ENCODE measurements around the gene GUCD1.
"Not testable (repeated sequence)": the region's sequence is repeated elsewhere in the genome, so short reads cannot be mapped to it uniquely, and the experiment has no call there.

GUCD1 gene

GRCh38 chr22:24554313-24555164 is at the start of gene GUCD1:
Gene GUCD1 (minus strand): TSS chr22:24555138. CDS start chr22:24554991, 147 bp downstream.
- Histone ChIP-seq H3K27me3 (ENCODE audit: insufficient read depth, poor library complexity, severe bottlenecking) (no peaks in the 10 kb centered on the region), H3K36me3 (ENCODE audit: low read depth) (peaks cover 36% of the 10 kb centered on the region), H3K4me1 (ENCODE audit: insufficient read depth, poor library complexity, severe bottlenecking) (no peaks in the 10 kb centered on the region), H3K27ac (ENCODE audit: poor library complexity, severe bottlenecking) (peak within 1 kb of the TSS; percentile 70), H3K9me3 (ENCODE audit: severe bottlenecking) (no peaks in the 10 kb centered on the region), H3K4me3 (ENCODE audit: severe bottlenecking) (peak within 1 kb of the TSS; percentile 97)
- no peak for TF ChIP-seq CTCF (IDR thresholded peaks at IDR 0.05; ENCODE audit: poor library complexity, severe bottlenecking)
- DNase-seq (ENCODE audit: low spot score) (no peak), ATAC-seq (ENCODE audit: low read depth) (peak; percentile 1; the same call in 2 of the 3 replicates)

- H3K4me3 ChIP-seq (ENCODE audit: severe bottlenecking); H3K9me3 ChIP-seq (ENCODE audit: severe bottlenecking); H3K27me3 ChIP-seq (ENCODE audit: insufficient read depth, poor library complexity, severe bottlenecking); H3K27ac ChIP-seq (ENCODE audit: poor library complexity, severe bottlenecking); H3K4me1 ChIP-seq (ENCODE audit: insufficient read depth, poor library complexity, severe bottlenecking); H3K36me3 ChIP-seq (ENCODE audit: low read depth); DNase-seq (ENCODE audit: low spot score): not testable (repeated sequence)
- ATAC-seq (ENCODE audit: low read depth), result peak; percentile 24; the same call in 2 of the 3 replicates
These were observed 49.1 kb upstream of the GUCD1 start for GRCh38 chr22:24603770-24604629.

- H3K4me3 ChIP-seq (ENCODE audit: severe bottlenecking); H3K27ac ChIP-seq (ENCODE audit: poor library complexity, severe bottlenecking); DNase-seq (ENCODE audit: low spot score); H3K4me1 ChIP-seq (ENCODE audit: insufficient read depth, poor library complexity, severe bottlenecking); H3K27me3 ChIP-seq (ENCODE audit: insufficient read depth, poor library complexity, severe bottlenecking); H3K9me3 ChIP-seq (ENCODE audit: severe bottlenecking); H3K36me3 ChIP-seq (ENCODE audit: low read depth): not testable (repeated sequence)
- ATAC-seq (ENCODE audit: low read depth), result peak; percentile 15; the same call in 2 of the 3 replicates
These were observed 48.2 kb upstream of the GUCD1 start, which contains the start of gene GGT1 for GRCh38 chr22:24602847-24603769. Gene GGT1 (plus strand): TSS chr22:24603193. CDS start chr22:24611082, 7,889 bp downstream.

GRCh38 chr22:24602105-24602749 is 47.3 kb upstream of the GUCD1 start:
- not testable (repeated sequence) for H3K4me3 ChIP-seq (ENCODE audit: severe bottlenecking); H3K27ac ChIP-seq (ENCODE audit: poor library complexity, severe bottlenecking); H3K36me3 ChIP-seq (ENCODE audit: low read depth); H3K9me3 ChIP-seq (ENCODE audit: severe bottlenecking); DNase-seq (ENCODE audit: low spot score); ATAC-seq (ENCODE audit: low read depth); H3K27me3 ChIP-seq (ENCODE audit: insufficient read depth, poor library complexity, severe bottlenecking); H3K4me1 ChIP-seq (ENCODE audit: insufficient read depth, poor library complexity, severe bottlenecking)

GRCh38 chr22:24601217-24602104 is 46.5 kb upstream of the GUCD1 start:
- no peak for TF ChIP-seq CTCF (IDR thresholded peaks at IDR 0.05; ENCODE audit: poor library complexity, severe bottlenecking)
- Histone ChIP-seq H3K4me3 (ENCODE audit: severe bottlenecking) (no peak overlapping the region), H3K9me3 (ENCODE audit: severe bottlenecking) (no peaks in the 10 kb centered on the region), H3K27me3 (ENCODE audit: insufficient read depth, poor library complexity, severe bottlenecking) (no peaks in the 10 kb centered on the region), H3K36me3 (ENCODE audit: low read depth) (no peaks in the 10 kb centered on the region), H3K27ac (ENCODE audit: poor library complexity, severe bottlenecking) (no peak overlapping the region), H3K4me1 (ENCODE audit: insufficient read depth, poor library complexity, severe bottlenecking) (no peaks in the 10 kb centered on the region)
- no peak for ATAC-seq (ENCODE audit: low read depth)
- no peak for DNase-seq (ENCODE audit: low spot score)

- peak; percentile 26; the same call in 1 of the 3 replicates for ATAC-seq (ENCODE audit: low read depth)
- not testable (repeated sequence) for H3K36me3 ChIP-seq (ENCODE audit: low read depth); DNase-seq (ENCODE audit: low spot score); H3K4me1 ChIP-seq (ENCODE audit: insufficient read depth, poor library complexity, severe bottlenecking); H3K4me3 ChIP-seq (ENCODE audit: severe bottlenecking); H3K9me3 ChIP-seq (ENCODE audit: severe bottlenecking); H3K27ac ChIP-seq (ENCODE audit: poor library complexity, severe bottlenecking); H3K27me3 ChIP-seq (ENCODE audit: insufficient read depth, poor library complexity, severe bottlenecking)
These were observed 45.2 kb upstream of the GUCD1 start for GRCh38 chr22:24599958-24600715.

All from RWPE2 (cell line).